Measurements from ENCODE around the gene OR1K1.

DNA sequence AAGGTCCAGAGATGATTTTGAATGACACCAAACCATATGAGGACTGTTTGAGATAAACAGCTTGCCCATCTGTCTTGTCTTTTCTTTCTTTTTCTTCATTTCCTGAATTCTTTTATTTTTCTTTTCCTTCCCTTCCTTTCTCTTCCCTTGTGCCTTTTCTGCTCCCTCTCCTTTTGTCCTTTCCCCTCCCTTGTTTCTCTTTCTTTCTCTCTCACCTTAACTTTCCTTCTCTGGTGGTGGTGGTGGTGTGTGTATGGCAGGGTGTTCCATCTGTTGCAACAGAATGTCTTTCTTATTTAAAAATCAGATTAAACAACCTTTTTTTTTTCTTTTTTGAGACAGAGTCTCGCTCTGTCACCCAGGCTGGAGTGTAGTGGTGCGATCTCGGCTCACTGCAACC, 32.3 kb downstream of the OR1K1 start:
- TF ChIP-seq TAF1 (IDR thresholded peaks at IDR 0.05; ENCODE audit: borderline replicate concordance, insufficient read depth, low read length) (no peak), SIN3A (IDR thresholded peaks at IDR 0.05; ENCODE audit: borderline replicate concordance, insufficient read depth, low read length) (no peak)

All from PFSK-1 (cell line).